Astrocyte (in vitro differentiated cells and primary cell): ENCODE measurements around the gene SLC12A6. TPM values are rescaled to one million over a fixed set of nuclear protein-coding genes. Genes with fewer than 3 reads are reported as not detected.

ENCODE experiments used
- DNase-seq: peaks from one replicate; pipeline ENCODE4 v3.0.0-alpha.2; 2010; ENCODE audit warnings: low read depth
- FAIRE-seq: peaks from 2 replicates; lab custom pipeline; 2011; peaks lifted over from hg19 to GRCh38; lab: Jason Lieb, UNC
- H2AFZ ChIP-seq: 2 replicates; pipeline ENCODE4 v1.6.0; 2012; ENCODE audit warnings: low read depth, low read length, inconsistent platforms
- H3K27ac ChIP-seq: 2 replicates; pipeline ENCODE4 v1.5.1; 2011; ENCODE audit warnings: low read depth, low read length, inconsistent platforms
- H3K27me3 ChIP-seq: 2 replicates; pipeline ENCODE4 v1.6.0; 2011; ENCODE audit warnings: low read length, inconsistent platforms; ENCODE audit not compliant: insufficient read depth
- H3K36me3 ChIP-seq: 2 replicates; pipeline ENCODE4 v1.5.1; 2011; ENCODE audit warnings: low read length, inconsistent platforms; ENCODE audit not compliant: insufficient read depth
- H3K4me1 ChIP-seq: 2 replicates; pipeline ENCODE4 v1.5.1; 2011; ENCODE audit warnings: low read length, inconsistent platforms; ENCODE audit not compliant: insufficient read depth
- H3K4me2 ChIP-seq: 2 replicates; pipeline ENCODE4 v1.6.0; 2012; ENCODE audit warnings: low read length, inconsistent platforms
- H3K4me3 ChIP-seq: 2 replicates; pipeline ENCODE4 v1.5.1; 2011; ENCODE audit warnings: low read depth, mild to moderate bottlenecking, low read length, inconsistent platforms; ENCODE audit not compliant: insufficient read depth
- H3K79me2 ChIP-seq: 2 replicates; pipeline ENCODE4 v1.6.0; 2012; ENCODE audit warnings: mild to moderate bottlenecking, low read length, inconsistent platforms; ENCODE audit not compliant: insufficient read depth
- H3K9ac ChIP-seq: 2 replicates; pipeline ENCODE4 v1.6.0; 2012; ENCODE audit warnings: mild to moderate bottlenecking, low read length, inconsistent platforms
- H3K9me3 ChIP-seq: 2 replicates; pipeline ENCODE4 v1.5.1; 2012; ENCODE audit warnings: low read depth, mild to moderate bottlenecking, low read length, inconsistent platforms; ENCODE audit not compliant: insufficient read depth
- H4K20me1 ChIP-seq: 2 replicates; pipeline ENCODE4 v1.6.0; 2012; ENCODE audit warnings: low read length, inconsistent platforms; ENCODE audit not compliant: insufficient read depth
- H3K27ac Mint-ChIP-seq: one replicate; pipeline ENCODE4 v1.8.0; 2021; ENCODE audit warnings: mild to moderate bottlenecking, mixed read lengths; ENCODE audit not compliant: unreplicated experiment
- H3K27me3 Mint-ChIP-seq: one replicate; pipeline ENCODE4 v1.8.0; 2021; ENCODE audit warnings: low read depth, mixed read lengths; ENCODE audit not compliant: unreplicated experiment
- H3K36me3 Mint-ChIP-seq: one replicate; pipeline ENCODE4 v1.8.0; 2021; ENCODE audit warnings: low read depth, mixed read lengths; ENCODE audit not compliant: unreplicated experiment
- H3K4me1 Mint-ChIP-seq: one replicate; pipeline ENCODE4 v1.8.0; 2021; ENCODE audit warnings: low read depth, mixed read lengths; ENCODE audit not compliant: unreplicated experiment
- H3K4me3 Mint-ChIP-seq: one replicate; pipeline ENCODE4 v1.8.0; 2021; ENCODE audit warnings: mild to moderate bottlenecking, moderate library complexity, mixed read lengths; ENCODE audit not compliant: unreplicated experiment
- H3K9me3 Mint-ChIP-seq: one replicate; pipeline ENCODE4 v1.8.0; 2021; ENCODE audit warnings: mild to moderate bottlenecking, mixed read lengths; ENCODE audit not compliant: unreplicated experiment
- EZH2 ChIP-seq: IDR thresholded peaks from 2 replicates; pipeline ENCODE4 v1.6.1; 2012; ENCODE audit warnings: mild to moderate bottlenecking, low read length, inconsistent platforms; ENCODE audit not compliant: insufficient read depth
- total RNA-seq: library from RNA; stranded (reverse); gene quantifications from 2 replicates; pipeline ENCODE4 v1.2.1, GENCODE V29; 2021
- TF ChIP-seq, protein P1 (sequence below): IDR thresholded peaks from 2 replicates; pipeline ENCODE4 v1.5.1; 2011; ENCODE audit warnings: low read depth, mild to moderate bottlenecking, inconsistent platforms, low read length, moderate library complexity; ENCODE audit not compliant: insufficient read depth

The SLC12A6 gene
- total RNA-seq, 1 donor from 2014 or later: 15.8 TPM

DNA sequence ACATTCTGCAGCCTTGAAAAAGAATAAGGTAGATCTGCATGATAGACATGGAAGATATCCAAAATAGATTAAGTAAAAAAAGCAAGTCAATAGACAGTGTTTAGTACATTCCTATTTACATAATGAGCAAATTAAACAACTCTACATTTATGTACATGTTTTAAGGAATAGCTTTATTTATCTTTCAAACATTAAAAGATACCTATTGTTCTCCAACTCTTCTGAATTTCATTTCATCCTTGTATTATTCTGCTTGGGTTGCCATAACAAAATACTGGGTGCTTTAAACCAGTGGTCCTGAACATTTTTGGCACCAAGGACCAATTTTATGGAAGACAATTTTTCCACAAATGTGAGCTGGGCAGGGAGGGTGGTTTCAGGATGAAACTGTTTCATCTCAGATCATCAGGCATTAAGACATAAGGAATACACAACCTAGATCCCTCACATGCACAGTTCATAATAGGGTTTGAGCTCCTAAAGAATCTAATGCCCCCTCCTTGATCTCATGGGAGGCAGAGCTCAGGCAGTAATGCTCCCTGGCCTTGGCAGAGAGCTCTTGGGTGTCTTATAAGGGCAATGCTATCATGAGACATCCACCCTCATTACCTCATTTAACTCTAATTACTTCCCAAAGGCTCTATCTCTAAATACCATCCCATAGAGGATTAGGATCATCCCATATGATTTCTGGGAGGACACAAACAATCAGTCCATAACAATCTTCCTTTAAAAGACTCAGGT, 120.9 kb downstream of the SLC12A6 start:
- no peak overlapping the region for H3K4me2 ChIP-seq
- H3K36me3 ChIP-seq: no peaks in the 10 kb centered on the region
- Mint-ChIP-seq H3K36me3 (no peaks in the 10 kb centered on the region), H3K9me3 (no peaks in the 10 kb centered on the region), H3K27ac (no peak overlapping the region), H3K27me3 (no peaks in the 10 kb centered on the region), H3K4me1 (peaks cover 4% of the 10 kb centered on the region), H3K4me3 (no peak overlapping the region)
- TF ChIP-seq, protein P1, sequence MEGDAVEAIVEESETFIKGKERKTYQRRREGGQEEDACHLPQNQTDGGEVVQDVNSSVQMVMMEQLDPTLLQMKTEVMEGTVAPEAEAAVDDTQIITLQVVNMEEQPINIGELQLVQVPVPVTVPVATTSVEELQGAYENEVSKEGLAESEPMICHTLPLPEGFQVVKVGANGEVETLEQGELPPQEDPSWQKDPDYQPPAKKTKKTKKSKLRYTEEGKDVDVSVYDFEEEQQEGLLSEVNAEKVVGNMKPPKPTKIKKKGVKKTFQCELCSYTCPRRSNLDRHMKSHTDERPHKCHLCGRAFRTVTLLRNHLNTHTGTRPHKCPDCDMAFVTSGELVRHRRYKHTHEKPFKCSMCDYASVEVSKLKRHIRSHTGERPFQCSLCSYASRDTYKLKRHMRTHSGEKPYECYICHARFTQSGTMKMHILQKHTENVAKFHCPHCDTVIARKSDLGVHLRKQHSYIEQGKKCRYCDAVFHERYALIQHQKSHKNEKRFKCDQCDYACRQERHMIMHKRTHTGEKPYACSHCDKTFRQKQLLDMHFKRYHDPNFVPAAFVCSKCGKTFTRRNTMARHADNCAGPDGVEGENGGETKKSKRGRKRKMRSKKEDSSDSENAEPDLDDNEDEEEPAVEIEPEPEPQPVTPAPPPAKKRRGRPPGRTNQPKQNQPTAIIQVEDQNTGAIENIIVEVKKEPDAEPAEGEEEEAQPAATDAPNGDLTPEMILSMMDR: no peak
- TF ChIP-seq EZH2: no peak
- no peak overlapping the region for H3K27ac ChIP-seq
- no peaks in the 10 kb centered on the region for H4K20me1 ChIP-seq
- H3K9ac ChIP-seq: no peak overlapping the region
- H3K9me3 ChIP-seq: no peaks in the 10 kb centered on the region
- H2AFZ ChIP-seq: no peak overlapping the region
- no peaks in the 10 kb centered on the region for H3K79me2 ChIP-seq
- H3K27me3 ChIP-seq: no peaks in the 10 kb centered on the region
- H3K4me3 ChIP-seq: no peak overlapping the region
- H3K4me1 ChIP-seq: peaks cover 9% of the 10 kb centered on the region
- DNase-seq (no peak), FAIRE-seq (no peak)

DNA sequence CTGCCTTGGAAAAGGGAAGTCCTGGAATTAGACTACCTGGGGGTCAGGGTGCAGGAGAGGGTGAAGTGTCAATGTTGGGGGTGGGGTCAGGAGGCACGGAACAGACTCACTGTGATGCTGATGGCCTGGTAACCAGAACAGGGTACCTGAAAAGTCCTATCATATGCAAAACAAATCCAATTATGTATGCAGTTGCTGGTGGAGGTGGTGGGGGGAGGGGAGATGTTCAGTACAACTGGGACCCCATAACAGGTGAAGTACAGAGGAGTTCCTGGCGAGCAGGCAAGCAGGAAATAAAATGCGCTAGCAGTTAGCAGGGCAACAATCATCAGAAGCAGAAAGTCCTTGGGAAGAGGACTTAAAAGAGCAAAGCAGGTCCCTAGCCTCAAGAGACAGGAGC, 123.4 kb downstream of the SLC12A6 start:
- Mint-ChIP-seq H3K4me1 (peaks cover 4% of the 10 kb centered on the region), H3K9me3 (no peaks in the 10 kb centered on the region), H3K36me3 (no peaks in the 10 kb centered on the region), H3K4me3 (no peak overlapping the region), H3K27me3 (no peaks in the 10 kb centered on the region), H3K27ac (no peak overlapping the region)
- peaks cover 4% of the 10 kb centered on the region for H3K79me2 ChIP-seq
- TF ChIP-seq, protein P1: no peak
- no peak for TF ChIP-seq EZH2
- H3K9ac ChIP-seq: no peak overlapping the region
- H3K4me2 ChIP-seq: no peak overlapping the region
- no peak overlapping the region for H2AFZ ChIP-seq
- DNase-seq (no peak), FAIRE-seq (no peak)
- no peaks in the 10 kb centered on the region for H3K36me3 ChIP-seq
- H4K20me1 ChIP-seq: no peaks in the 10 kb centered on the region
- H3K9me3 ChIP-seq: no peaks in the 10 kb centered on the region
- no peak overlapping the region for H3K27ac ChIP-seq
- no peak overlapping the region for H3K4me3 ChIP-seq
- no peaks in the 10 kb centered on the region for H3K27me3 ChIP-seq
- peaks cover 9% of the 10 kb centered on the region for H3K4me1 ChIP-seq

DNA sequence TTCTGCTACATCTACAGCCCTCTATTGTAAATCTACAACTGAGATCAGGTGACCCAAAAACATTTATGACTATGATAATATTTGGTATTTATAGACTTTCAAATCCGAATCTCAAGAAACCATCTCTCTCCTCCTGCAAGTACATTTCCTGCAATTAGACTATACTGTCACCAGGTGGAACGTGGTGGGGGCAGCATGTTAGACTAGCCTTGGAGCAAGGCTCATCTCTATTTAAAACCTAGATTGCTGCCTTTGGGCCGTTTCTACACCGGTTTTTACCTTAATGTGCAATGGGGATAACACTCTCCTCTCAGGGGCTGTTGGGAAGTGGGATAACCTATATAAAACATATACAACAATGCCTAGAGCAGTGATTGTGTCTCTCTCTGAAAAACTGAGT, 123.9 kb downstream of the SLC12A6 start:
- FAIRE-seq (no peak), DNase-seq (no peak)
- H3K4me1 ChIP-seq: peaks cover 9% of the 10 kb centered on the region
- no peaks in the 10 kb centered on the region for H3K36me3 Mint-ChIP-seq
- no peak for TF ChIP-seq EZH2
- TF ChIP-seq, protein P1: no peak
- H3K27ac ChIP-seq: no peak overlapping the region
- no peaks in the 10 kb centered on the region for H3K9me3 Mint-ChIP-seq
- H3K9ac ChIP-seq: no peak overlapping the region
- H4K20me1 ChIP-seq: no peaks in the 10 kb centered on the region
- peaks cover 4% of the 10 kb centered on the region for H3K4me1 Mint-ChIP-seq
- no peak overlapping the region for H3K4me3 Mint-ChIP-seq
- H3K9me3 ChIP-seq: no peaks in the 10 kb centered on the region
- peaks cover 8% of the 10 kb centered on the region for H3K79me2 ChIP-seq
- H2AFZ ChIP-seq: no peak overlapping the region
- no peak overlapping the region for H3K4me2 ChIP-seq
- no peaks in the 10 kb centered on the region for H3K27me3 ChIP-seq
- no peaks in the 10 kb centered on the region for H3K36me3 ChIP-seq
- H3K27ac Mint-ChIP-seq: no peak overlapping the region
- no peak overlapping the region for H3K4me3 ChIP-seq
- H3K27me3 Mint-ChIP-seq: no peaks in the 10 kb centered on the region
